GM19397 (cell line): Measurements from ENCODE around the gene PIP4P1.

Source experiments
- ATAC-seq: cut with Tn5 transposase; IDR thresholded peaks from one replicate; pipeline ENCODE4 v1.9.1; 2021; ENCODE audit warnings: mild to moderate bottlenecking, moderate library complexity; ENCODE audit not compliant: unreplicated experiment

The PIP4P1 gene

DNA sequence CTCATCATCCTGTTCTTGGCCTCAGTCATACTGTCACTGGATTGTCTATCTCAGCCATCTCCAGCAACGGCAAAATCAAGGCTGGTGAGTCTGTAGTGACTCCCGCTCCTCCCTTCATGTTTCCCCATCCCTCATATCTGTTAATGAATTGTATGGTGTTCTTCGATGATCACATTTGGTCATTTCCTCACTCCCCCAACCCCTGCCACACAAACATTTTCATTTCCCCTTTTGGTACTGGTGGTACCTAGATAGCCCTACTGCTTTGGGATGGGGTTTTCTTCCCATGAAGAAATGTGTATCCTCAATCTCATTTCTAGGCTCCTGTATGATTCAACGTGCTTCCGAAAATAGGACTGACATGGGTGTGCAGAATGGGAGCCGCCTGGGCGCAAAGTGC, 22.6 kb downstream of the PIP4P1 start:
- no peak for ATAC-seq

DNA sequence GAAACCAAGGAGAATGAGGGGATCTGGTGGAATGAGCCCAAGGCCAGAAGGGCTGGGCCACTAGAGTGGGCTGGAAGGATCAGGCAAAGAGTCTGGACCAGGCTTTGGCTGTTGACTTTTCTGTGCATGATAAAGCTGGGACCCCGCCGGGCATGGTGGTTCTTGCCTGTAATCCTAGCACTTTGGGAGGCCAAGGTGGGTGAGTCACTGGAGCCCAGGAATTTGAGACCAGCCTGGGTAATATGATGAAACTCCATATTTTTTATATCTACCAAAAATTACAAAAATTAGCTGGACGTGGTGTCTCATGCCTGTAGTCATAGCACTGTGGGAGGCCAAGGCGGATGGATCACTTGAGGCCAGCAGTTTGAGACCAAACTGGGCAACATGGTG, 24.9 kb downstream of the PIP4P1 start:
- ATAC-seq: no peak

DNA sequence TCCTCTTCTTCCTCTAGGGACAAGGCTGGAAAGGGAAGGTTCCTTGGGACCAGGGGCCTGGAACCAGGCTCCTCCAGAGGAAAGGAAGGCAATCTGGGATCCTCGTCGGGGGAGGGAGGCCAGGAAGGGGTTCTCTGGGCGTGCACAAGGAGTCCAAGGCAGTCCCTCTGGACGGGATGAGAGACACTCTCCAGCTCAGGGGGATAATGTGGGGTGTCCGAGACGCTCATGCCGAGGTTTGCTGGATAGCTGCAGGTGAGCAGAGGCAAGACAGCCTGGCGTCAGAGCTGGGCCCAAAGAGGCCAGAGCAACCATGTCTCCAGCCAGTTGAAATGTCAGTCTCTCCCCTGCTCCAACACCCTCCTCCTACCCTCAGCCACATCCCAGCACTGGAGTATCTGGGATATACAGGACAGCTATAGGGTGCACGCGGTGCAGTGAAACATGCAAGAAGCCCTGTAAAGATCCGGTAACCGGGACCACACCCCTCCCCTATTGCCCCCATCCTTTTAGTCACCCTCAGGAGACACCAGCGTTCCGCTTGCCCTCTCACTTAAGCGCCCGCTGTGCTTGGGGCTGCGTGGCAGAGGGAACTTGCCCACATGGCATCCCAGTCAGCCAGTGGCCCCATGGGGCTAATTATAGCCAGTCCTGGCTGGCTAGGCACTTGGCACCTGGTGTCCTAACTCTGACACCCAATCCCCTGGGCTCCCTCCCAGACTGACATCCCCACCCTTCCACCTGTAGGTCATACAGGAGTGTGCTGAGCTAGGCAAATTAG, 25.5 kb downstream of the PIP4P1 start, which contains the start of gene KLHL33:
Gene KLHL33, minus strand, starts transcription at position 585 of the 781 bp plus-strand sequence. Its CDS starts 355 bp downstream, at position 230.
- ATAC-seq: no peak

DNA sequence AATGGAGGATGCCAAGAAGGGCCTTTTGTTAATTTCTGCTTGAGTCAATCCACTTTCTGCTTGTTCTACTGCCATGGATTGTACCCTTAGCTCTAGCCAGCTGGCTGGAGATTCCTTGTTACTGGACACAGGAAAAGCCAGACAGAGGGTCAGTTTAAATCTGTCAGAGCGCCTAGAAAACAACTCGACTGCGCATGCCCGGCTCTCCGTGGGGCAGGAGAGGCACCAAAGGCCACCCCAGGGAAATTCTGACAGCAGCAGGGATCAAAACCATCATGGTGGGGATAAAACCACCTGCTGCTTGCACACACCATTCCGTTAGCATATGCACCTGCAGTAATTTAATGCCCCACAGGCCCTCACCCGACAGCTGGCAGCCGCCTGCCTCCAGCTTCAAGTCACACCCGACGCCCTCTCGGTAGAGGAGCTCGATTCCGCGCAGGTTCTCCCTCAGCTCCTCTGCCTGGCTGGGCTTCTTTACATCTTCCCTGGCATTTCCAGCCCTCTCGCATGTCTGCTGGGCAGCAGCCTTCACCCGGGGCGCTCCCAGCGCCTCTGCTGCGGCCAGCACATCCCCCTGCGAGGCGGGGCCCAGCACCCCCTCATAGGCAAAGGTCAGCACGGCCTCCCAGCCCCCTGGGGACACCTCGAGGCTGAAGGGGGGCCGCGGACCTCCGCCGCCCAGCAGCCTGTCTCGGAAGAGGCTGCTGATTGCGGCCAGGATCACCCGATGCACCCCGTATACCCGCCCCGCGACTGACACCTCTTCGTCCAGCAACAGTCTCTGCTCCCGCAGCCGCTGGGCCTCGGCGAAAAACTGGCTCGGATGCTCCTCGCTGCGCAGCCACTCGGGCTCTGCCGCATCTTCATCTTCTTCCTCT, 26.3 kb downstream of the PIP4P1 start:
- no peak for ATAC-seq

DNA sequence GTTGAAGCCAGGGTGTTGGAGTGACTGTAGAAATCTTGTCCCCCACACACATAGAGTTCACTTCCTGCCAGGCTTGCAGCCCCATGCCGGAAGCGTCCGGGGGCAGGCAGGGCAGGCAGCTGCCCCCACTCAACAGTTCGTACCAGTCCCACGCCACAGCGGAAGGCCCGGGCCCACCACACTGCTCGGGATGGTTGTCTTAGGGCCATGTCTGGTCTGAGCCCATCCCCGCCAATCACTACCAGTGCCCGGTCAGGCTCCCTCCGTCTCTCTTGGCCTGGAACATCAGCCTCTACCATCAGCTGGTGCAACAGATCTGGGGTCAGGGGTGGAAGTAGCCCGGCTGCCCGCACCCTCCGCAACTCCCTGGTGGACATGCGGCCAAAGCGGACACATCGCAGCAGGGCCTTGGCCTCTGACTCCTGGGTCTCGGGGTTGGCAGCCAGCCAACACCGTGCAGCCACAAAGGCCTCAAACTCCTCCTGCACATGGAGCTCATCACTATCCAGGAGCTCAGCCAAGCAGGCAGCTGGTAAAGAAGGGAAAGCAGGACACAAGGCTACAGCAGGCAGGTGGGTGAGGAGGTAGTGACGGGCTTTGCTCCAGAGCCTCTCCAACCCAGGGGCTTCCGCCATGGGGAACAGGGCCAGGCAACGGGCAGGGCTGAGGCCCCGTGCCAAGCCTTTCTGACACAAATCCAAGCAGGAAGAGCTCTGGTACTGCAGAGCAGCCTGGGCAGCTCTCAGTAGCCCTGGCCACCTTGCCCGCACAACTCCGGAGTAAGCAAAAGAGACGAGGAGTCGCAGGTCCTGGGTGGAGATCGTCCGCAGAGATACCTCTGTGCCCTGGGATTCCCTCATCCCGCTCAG, 31.2 kb downstream of the PIP4P1 start:
- ATAC-seq: no peak

DNA sequence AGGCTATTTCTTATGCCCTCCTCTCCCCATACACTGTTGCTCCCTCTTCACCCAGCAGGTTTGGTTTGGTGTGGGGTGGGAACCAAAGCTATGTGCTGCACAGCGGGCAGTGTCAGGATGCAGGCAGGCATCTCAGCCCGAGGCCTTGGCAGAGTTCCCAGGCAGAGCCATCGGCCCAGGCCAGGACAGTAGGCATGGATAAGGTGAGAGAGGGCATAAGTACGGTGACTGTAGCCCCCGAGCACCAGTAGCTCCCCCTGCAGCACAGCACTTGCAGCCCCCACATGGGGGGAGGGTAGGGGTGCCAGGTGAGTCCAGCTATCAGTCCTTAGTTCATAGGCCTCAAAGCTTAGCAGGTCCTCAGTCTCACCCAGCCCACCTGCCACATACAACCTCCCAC, 32.4 kb downstream of the PIP4P1 start:
- no peak for ATAC-seq

DNA sequence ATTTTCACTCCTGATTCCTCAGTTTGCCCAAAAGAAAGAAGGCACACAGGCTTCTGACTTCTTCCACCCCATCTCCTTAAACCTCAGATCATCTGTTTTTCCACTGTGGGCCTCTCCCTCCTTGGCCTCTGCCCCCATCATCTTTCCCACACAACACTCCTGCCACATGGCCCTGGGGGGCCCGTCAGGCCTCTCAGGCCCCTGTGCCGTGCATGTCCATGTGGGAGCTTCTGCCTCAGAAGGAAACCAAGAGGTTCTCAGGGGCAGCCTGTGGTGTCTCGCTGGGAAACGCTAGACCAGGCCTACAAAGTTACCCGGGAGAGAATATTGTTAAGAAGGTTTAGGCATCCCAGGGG, 33.2 kb downstream of the PIP4P1 start:
- ATAC-seq: peak; percentile 40

DNA sequence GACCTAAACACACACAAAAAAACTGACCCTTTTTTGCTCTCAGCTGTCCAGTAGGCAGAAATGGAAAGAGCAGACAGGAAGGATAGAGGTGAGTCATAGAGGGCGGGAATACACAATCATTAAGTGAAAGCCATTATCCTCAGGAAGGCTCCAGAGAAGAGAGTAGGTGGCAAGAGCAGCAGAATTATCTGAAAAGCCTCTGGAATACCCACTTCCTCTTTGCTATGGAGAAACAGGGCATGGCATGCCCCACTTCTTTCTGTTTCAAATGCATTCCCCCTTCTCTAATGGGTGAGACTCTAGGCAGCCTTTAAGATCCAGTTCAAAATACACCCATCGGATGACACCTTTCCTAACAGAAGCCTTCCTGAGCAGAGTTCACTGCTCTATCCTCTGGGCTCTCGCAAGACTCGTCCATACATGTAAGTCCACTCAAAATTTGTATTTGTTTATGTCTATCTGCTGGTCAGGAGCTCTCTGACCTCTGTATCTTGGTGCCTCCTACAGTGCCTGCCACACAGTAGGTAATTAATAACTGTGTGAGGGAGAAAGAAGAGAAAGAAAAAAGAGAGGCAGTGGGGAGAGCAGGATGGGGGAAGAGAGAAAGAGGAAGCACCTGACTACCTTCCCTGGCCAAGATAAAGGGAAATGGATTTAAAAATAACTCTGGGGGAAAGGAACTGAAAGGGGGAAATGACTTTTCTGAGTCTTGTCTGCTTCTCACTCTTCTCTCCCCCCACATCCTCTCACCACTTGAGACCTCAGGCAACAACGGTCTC, 33.8 kb downstream of the PIP4P1 start:
- ATAC-seq: peak; percentile 65

DNA sequence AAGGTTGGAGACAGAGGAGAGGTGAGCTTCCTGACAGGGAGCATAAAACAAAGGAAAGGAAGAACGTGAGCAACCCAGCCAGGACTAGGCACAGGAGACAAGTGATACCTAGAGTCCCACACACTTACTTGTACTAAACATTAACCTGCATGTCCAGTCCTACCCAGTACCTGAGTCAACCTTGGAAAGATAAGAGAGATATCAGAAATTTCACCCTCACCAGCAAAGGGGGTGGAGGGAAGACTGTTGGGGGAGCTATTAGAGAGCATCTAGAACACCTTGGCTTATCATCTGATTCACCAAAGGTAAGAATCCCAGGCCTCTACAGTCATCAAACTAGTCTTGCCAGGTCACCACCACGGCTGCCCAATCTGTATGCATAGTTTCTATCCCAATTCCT, 36.4 kb downstream of the PIP4P1 start:
- ATAC-seq: no peak

DNA sequence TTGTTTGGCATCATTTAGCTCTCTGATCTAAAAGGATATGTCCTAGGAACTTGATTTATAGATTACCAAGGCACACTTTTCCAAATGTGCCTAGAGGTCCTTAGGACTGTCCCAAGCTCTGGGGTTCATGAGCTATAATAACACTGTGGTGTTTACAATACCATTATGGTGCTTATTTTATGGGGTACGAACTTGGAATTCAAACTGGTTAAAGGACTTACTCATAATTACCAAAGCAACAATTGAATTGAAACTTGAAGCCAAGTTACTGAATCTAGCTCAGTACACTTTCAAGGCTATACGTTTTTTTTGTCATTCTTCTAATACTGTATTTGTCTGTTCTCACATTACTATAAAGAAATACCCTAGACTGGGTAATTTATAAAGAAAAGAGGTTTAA, 38.3 kb downstream of the PIP4P1 start:
- no peak for ATAC-seq

DNA sequence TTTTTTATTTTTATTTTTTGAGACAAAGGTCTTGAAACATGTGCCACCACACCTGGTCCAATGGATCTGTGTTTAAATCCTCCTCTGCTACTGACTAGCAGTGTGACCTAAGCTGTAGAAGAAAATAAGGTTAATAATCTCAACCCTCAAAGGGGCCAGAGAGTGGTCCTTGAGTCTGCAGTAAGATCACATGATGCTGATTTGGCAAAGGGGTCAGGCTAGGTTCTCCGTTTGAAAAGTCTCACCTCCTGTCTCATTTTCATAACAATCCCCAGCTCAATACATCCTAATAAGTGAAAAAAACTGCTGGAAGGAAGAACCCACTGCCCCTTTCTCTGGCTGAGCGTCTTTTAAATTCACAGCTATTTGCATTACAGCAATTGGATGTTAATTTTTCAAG, 40.0 kb downstream of the PIP4P1 start:
- ATAC-seq: no peak

DNA sequence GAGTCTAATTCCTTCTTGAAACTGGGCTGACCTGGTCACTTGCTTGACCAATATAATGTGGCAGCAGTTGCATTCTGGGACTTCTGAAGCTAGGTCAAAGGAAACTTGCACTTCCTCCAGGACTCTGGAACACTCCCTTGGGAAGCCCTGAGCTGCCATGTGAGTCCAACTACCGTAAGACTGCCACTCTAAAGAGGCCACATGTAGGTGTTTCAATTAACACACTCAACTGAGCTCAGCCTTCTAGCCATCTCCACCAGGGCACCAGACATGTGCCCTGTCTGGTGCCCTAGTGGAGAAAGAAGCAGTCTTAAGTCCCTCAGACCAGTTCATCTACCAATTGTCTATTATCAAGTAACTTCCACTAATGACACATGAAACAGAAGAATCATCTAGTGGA, 41.8 kb downstream of the PIP4P1 start:
- ATAC-seq: no peak

DNA sequence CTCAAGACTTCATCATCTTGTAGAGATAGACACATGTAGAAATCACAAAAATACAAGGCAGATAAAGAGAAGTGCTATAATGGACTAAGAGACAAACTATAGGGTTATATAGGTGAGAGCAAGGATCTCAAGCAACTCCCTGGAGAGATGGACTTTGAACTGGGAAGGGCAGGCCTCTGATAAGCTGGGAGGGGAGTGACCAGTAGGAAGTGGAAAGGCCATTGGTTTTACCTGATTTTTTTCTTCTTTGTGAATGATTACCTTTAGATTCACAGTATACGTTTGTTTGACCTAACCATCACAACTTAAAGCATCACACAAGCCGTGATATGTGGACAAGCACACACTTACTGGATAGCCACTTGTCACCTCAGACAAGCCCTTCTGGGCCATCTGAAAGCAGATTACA, 42.7 kb downstream of the PIP4P1 start:
- ATAC-seq: no peak

DNA sequence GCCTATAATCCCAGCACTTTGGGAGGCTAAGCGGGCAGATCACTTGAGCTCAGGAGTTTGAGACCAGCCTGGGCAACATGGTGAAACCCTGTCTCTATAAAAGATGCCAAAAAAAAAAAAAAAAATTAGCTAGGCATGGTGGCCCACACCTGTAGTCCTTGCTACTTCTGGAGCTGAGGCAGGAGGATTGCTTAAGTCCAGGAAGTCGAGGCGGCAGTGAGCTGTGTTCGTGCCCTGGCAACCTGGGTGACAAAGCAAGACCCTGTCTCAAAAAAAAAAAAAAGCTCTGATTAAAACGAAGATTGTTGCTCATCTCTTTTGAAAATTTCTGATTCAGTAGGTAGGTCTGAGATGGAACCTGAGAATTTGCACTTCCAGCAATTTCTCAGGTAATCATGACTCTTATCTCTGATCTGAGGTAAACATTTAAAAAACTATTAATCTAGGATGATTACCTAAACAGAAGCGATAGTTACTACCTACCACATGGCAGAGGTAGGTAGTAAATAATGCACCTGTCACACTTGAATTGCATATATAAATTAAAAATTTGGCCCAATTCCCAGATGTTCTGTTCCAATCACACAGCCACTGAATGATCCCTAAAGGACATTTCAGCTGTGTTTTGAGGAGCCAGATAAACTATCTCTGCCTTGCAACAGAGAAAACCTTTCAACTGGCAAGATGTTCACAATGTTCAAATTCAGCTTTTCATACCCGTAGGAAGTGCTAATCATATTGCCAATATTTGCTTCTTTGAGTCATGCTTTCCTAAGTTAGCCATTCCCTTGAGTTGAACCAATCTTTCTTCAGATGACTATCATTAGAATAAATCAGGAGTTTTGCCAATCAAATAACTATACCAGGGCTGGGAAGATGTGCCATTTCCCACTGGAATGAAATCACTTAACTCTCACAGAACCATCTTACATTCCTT, 43.7 kb downstream of the PIP4P1 start:
- ATAC-seq: no peak

DNA sequence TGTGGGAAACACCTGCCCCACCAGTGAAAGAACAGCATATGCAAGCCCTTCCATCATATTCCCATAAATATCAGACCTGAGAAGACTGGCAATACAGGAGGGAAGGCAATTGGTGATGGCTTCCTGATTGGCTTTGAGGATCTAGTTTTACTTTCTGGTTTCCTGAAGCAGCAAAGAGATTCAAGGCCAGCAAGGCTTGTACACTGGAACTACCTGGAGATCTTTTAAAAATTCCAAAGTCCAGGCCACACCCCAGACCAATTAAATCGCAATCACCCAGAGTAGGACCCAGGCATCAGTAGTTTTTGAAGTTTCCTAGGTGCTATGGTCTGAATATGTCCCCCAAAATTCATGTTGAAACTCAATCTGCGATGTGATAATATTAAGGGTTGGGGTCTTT, 45.0 kb downstream of the PIP4P1 start:
- ATAC-seq: no peak

DNA sequence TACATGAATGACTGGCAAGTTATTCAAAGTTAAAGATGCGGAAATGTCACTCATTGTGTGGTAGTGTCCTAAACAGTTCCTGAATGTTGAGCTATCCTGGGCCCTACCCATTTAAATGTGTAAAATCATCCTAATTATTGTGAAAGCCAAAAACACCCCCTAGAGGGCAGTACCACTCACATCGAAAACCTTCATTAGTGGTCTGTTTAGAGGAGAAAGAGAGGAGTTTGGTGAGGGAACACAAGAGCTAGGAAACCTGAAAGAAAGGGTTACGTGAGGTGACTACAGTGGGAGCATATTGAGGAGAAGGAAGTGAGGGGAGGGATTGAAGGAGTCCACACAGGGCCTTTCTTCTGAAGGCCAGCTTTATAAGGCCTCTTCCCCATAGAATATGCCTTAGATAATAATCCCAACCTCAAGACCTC, 45.4 kb downstream of the PIP4P1 start:
- ATAC-seq: no peak

DNA sequence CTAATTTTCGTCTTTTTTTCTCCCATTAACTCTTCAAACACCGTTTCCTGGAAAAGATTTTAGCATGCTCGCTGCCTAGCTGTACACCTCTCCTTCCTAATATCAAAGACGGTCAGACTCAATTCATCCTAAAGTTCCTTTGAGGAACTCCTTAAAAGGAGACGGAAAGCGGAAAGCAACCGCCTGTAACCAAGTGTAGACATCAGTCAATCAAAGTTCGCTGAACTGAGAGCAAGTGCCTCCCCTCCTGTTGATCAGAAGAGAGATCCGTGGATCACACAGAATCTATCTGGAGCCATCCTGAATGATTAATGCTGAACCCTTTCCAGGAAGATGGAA, 47.5 kb downstream of the PIP4P1 start:
- ATAC-seq: peak; percentile 41

DNA sequence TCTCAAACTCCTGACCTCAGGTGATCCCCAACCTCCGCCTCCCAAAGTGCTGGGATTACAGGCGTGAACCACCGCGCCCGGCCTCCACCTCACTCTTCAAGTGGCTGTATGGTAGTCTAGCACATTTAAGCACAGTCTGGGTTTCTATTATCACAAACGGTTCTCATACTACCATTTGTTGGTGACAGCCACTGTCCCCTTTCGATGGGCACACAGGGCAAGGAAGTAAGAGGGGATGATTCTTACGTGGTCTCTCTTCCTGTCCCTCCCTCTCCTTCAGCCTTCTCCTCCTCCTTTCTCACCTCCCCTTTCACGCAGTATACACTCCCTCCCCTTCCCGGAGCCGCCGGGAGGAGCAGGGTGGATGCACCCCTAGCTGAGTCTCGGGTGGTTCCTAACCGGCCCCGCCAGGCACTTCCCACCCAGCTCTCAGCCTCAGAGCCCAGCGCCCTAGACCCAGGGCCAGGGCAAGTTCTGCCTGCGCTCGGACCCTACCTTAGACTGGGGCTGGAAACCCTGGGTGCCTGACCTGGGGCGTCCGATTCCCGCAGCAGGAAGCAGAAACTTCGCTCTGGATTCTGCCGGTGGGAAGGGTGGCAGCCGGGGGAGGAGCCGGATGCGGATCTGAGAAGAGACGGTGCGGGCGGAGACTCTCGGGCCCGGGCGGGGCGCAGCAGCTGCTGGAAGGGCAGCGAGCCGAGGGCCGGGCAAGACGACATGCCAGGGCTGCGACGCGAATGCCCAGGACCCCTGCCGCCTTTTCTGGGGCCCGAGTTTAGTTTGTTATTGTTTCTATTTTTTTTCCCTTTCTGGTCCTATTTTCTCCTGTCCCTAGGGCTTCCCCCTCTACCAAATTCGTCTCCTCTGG, 48.1 kb downstream of the PIP4P1 start, which contains the start of gene TEP1:
Gene TEP1, minus strand, starts transcription at position 626 of the 868 bp plus-strand sequence. CDS start 5,062 bp downstream, outside the sequence.
- peak; percentile 75 for ATAC-seq
